NCI-H128 (cell line): ENCODE measurements around the gene RWDD4.
"Not testable (repeated sequence)": the region's sequence is repeated elsewhere in the genome, so short reads cannot be mapped to it uniquely, and the experiment has no call there.

Source experiments
- DNase-seq: peaks from one replicate; lab custom pipeline; 2025; ENCODE audit not compliant: unreplicated experiment; lab: John Stamatoyannopoulos, UW

The RWDD4 gene

DNA sequence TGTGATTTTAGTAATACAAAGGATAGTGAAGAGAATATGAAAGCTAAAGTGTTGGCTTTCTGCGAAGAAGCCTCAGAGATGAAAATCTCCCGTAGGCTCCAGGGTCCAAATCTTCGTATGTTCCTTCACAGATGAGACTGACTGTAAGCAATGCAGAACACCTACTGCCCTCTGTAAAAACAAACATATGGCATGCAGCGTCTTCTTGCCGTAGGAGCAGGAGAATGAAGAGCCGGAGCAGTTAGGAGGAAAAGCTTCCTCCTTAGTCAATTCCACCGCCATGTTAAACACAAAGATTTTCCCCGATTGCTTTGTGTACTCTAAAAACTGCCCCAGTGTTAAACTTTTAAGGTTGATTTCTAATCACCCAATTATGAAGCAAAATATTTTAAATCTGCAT lies 22.5 kb downstream of the RWDD4 start:
- no peak for DNase-seq

DNA sequence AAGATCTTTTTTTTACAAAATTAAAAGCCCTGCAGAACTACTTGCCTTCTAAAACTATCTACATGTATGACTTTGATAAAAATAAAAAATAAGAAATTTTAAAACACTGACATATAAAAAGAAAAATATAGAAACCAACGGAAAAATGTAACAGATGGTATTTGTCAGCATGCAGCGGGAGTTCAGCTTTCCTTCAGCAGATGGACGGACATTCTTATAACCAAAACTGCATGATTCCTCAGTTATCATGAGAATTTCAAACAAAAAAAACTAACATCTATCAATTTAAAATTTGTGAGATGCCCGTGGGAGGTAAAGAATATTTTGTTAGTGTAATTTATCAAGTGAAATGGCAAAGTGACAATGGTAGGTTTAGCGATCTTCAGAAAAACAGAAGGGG lies 23.2 kb downstream of the RWDD4 start:
- DNase-seq, result no peak

DNA sequence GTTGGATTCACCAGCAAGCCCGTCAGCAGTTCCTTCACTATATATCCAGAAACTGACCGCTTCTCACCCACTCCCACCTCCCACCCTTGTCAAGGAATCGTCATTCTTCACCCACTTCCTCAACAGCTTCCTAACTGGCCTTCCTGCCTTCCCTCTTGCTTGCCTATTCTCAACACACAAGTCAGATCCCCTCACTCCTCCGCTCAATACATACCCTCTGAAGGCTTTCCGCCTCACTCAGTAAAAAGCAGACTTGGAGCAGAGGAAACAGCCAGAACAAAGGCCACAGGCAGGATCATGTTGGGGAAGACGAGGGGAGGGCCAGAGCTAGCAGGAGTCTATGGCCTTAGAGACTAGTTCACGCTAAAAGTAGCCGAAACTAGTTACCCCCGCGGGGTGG lies 23.7 kb downstream of the RWDD4 start:
- DNase-seq, result no peak

DNA sequence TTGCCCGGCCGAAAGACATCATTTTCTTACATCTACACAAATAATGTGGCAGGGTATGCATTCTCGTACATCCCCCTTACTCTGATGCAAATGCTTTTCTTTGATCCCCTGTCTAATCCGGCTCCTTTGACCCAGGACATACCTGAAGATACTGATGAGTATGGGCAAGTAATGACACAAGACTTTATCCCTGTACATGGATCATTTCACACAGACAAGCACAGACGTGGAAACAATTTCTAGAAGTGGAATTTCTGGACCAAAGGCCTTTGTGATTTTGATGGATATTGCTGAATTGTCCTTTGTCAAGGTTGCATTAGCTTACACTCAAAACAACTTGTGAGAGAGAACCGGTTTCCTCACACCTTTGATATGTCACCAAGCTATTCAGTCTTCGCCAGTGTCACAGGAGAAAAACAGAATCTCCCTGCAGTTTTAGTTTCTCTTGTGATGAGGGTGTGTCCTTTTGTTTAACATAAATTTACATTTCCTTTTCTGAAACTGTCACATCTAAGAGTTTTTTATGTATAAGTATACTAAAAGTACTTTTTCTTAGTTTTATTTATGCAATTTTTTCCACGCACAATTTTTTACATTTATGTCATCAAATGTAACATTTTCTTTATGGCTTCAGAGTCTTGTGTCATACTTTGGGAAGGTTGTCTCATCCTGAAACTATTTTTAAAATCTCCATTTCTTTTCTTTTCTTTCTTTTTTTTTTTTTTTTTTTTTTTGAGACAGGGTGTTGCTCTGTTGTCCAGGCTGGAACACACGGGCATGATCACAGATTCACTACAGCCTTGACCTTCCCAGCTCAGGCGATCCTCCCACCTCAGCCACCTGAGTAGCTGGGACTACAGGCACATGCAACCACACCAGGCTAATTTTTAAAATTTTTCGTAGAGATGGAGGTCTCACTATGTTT lies 25.2 kb downstream of the RWDD4 start:
- no peak for DNase-seq

DNA sequence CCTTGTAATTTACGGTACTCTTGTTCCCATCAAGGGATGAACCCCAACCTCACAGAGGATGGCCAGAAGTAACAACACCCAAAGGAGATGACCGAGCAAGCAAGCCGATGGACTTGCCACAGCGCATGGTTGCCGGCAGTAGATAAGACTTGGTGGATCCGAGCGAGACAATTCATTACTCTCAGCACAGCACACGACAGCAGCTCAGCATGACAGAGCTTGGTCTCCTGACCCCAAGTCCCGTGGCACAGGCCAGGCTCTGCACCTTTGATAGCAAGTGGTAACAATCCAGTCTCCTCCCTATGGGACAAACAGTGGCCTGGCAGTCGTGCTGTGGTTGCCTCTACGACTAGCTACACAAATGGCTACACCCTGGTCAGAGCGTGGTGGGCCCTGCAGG lies 26.3 kb downstream of the RWDD4 start:
- DNase-seq, result no peak

DNA sequence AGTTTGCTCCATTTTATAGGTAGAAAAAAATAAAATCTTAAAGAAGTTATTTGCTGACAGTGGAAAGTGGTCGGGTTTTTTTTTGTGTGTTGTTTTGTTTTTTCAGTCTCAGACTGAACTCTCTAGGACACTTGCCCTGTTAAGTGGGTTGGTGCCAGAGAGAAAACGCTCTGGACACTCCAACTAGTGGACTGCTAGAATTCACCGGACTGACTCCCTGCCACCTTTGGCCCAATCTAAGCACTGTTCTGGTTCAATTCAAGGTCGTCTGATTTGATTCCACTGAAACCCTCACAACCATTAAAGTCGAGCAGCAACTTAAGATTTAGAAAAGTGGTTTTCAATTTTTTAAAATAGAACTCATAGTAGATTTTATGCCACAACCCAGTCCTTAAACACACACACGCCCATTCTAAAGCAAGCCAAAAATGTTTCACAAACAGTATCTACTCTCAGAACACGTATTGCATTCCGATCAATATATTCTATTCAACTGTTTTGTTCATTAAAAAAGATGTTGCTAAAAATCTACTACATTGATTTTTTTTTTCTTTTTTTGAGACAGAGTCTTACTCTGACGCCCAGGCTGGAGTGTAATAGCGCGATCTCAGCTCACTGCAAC lies 27.3 kb downstream of the RWDD4 start:
- no peak for DNase-seq

DNA sequence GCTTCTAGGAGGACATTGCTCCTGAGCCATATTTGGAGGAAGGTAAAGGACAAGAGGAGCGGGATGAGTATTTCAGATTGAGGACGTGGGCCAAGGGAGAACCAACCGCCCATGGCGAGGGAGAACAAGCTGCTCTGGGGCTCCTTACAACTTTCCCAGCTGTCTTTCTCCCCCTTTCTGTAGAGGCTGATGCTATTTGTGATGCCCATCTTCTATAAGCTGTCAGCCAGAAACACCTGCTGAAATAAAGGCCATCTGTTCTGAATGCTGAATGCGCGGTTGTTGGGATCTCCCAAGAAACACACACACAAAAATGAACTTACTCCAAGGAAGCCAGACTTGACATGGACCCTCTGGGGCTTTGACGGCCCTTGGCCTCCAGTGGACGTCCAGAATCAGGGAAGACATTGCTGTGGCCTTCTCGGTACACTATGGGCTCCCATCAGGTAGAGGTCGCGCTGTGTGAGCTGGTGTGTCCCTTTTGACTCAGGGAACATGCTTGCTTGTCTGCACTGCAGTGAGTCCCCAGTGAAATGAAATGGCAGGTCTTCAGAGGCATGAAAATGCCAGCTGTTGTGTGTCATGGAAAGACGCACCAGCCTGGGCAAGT lies 30.9 kb downstream of the RWDD4 start:
- DNase-seq, result no peak

DNA sequence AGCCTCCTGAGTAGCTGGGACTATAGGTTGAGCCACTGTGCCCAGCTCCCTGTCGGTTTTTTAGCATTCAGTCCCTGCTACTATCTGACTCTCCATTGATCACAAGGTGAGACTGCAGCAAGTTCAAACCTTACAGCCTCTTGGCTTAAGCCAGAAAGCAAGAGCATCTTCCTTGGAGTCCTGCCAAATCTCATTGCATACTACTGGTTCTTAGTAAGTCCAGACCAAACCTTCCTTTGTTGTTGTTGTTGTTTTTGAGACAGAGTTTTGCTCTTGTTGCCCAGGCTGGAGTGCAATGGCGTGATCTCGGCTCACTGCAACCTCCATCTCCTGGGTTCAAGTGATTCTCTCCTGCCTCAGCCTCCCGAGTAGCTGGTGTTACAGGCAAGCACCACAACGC lies 31.7 kb downstream of the RWDD4 start:
- DNase-seq, result not testable (repeated sequence)

DNA sequence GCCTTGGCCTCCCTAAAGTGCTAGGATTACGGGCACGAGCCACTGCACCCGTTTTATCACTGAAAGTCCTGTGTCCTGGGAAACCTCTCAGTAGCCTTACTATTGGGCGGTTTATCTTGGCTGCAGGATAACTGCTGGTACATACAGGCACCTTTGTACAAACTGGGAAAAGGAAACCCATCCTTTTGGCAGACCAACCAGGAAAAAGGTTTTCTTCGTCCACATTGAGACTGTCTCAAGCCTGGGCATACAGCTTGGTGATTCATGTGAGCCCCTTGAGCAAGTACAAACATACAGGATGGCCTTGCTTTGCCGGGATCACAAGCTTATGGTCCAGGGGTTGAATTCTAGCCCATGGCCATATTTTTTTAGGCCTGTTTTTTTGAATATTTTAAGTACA lies 32.8 kb downstream of the RWDD4 start:
- DNase-seq, result no peak

DNA sequence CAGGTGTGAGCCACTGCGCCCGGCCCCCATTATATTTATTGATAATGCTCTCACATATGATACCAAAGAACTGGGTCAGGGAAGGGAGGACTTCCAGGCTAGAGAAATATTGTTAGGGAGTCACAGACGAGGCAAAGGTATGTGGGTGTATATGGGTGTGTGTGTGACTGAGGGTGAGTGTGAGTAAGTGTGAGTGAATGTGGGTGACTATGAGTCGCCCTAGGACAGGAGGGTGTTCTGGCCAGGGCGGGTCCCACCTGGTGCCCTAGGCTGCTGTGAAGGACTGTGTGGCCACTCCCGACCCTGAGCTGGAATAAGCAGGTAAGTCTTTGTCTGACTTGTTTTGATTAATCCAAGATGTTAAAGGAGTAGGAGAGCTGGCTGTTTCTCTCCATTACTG lies 34.4 kb downstream of the RWDD4 start:
- no peak for DNase-seq

DNA sequence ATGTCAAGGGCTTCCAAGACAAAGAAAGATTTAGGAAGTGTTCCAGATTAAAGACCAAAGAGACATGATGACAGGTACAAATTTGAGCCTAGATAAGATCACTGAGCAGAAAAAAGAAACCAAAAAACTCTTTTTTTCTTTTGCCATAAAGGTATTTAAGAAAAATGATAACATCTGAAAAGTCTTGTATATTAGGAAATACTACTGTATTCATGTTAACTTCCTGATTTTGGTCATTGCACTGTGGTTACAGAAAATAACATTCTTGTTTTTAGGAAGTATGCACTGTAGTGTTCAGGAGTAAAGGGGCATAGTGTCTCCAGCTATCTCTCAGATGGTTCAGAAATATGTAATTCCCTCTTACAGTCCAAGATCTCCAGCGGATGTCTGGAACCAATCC lies 37.1 kb downstream of the RWDD4 start:
- no peak for DNase-seq

DNA sequence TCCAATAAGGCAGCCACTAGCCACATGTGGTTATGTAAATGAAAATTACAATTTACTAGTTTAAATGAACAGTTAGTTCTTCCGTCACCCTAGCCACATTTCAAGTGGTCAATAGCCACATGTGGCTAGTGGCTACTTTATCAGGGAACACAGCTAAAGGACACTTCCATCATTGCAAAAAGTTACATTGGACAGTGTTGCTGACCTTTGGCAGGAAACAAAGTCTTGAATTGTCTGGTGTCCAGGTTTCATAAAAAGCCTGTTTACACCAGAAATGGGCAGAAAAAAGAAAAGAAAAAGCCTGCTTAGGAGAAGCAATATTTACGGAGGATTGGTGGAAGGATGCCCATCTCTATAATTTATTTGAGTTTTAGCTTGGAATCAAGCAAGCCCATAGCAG lies 38.6 kb downstream of the RWDD4 start:
- no peak for DNase-seq

DNA sequence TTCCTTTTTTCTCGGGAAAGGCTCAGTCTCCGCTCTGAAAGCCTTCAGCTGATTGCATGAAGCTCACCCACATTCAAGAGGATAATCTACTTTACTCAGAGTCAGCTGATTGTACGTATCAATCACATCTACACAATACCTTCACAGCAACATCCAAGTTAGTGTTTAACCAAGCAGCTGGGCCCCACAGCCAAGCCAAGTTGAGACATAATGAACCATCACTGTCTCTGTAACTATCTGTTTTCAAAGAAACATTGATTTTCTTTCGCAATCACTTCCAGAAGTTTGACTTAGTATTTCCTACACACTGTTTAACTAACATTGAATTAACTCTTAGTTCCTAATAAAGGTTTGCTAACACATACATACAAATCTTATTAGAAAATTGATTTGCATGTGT lies 40.3 kb downstream of the RWDD4 start:
- DNase-seq, result no peak

DNA sequence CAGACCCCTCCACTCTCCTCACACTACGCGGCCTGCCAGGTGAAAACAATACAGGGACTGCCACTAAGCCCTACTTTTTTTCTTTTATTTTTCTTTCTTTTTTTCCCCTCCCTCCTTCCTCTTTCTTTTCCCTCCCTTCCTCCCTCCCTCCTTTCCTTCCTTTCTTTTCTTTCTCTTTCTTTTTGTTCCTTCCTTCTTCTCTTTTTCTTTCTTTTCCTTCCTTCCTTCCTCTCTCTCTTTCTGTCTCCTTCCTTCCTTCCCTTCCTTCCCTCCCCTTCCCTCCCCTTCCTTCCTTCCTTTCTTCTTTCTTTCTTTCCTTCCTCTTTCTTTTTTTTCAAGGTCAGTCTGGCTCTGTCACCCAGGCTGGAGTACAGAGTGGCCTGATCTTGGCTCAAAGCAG lies 41.9 kb downstream of the RWDD4 start:
- DNase-seq, result no peak

DNA sequence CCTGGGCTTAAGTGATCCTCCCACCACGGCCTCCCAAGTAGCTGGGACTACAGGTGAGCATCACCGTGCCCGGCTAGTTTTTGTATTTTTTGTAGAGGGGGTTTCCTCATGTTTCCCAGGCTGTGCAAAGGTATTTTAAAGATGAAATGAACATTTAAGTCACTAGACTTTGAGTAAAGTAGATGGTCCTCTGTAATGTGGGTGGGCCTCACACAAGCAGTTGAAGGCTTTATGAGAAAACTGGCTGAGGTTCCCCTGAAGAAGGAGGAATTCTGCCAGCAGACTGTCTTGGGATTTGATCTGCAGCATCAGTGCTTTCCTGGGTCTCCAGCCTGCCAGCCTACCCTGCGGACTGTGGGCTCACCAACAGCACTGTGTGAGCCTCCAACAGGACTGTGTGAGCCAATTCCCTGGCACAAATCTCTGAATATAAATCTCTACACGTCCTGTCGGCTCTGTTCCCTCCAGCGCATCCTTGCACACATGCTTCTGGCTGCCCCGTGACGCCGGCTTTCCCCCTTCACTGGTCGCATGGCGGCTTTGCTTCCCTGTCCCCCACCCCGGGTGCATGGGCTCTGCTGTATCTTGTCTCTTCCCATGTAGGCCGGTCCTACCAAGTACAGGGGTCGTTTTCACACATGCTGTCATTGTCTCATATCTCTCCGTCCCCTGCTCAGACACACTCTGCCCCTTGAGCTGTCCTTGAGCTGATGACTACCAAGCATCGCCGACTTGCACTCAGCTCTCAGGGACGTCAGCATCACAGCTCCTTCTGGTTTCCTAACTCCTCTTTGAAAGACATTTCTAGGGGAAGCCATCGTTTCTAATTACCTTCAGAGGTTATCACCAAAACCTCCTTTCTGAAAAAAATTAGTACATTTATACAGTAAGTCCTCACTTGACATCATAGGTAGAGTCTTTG lies 46.4 kb downstream of the RWDD4 start:
- DNase-seq, result no peak

DNA sequence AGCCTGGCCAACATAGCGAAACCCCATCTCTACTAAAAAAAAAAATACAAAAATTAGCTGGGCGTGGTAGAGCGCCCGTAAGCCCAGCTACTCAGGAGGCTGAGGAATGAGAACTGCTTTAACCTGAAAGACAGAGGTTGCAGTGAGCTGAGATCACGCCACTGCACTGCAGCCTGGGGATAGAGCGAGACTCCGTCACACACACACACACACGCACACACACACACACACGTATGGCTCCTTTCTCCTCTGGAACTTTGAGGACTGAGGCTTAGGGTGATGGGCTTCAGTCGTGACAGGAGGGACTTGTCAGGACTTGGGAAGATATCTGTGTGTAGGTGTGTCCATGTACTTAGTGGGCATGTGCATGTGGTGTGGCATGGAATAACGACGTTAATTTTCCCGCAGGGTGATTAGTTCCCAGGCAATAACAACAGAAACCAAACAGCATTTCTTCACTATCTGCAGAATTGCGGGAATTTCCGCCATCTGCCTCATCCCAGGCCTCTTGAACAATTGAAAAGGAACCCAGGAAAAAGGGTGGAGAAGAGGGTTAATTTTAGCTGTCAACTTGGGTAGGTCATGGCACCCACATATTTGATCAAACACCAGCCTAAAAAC lies 47.7 kb downstream of the RWDD4 start:
- DNase-seq, result no peak

DNA sequence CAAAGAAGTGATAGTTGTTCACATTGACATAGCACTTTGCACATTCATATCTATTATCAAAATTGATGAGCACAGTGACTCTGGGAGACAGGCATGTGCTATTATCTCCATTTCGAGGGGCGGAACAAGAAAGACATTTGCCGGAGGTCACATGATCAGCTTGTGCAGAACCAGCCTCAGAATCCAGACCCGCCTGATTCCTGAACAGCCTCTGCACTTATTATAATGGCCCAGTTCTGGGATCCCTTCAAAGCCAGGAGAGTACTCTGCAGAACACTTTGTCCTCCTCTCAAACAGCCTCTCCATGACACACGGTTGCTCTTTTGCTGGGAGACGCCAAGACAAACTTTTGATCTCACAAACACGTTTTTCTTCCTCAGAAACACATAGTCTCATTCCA lies 48.4 kb downstream of the RWDD4 start:
- DNase-seq, result no peak

DNA sequence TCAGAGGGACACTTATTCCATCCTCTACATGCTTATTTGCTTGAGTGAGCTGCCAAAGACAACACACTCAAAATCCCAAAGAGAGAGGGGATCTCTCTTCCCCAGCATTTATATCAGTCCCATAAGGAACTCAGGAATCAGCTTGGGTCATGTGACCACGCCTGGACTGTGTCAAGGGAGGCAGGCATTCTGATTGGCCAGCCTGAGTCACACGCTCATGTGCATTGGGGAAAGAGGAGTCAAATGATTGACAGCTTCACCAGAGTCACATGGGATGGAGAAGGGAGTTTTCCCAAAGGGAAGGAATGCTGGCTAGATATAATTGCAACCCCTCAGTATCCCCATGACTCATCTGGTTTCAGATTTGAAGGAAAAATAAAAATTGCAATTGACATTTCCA lies 49.0 kb downstream of the RWDD4 start:
- no peak for DNase-seq

DNA sequence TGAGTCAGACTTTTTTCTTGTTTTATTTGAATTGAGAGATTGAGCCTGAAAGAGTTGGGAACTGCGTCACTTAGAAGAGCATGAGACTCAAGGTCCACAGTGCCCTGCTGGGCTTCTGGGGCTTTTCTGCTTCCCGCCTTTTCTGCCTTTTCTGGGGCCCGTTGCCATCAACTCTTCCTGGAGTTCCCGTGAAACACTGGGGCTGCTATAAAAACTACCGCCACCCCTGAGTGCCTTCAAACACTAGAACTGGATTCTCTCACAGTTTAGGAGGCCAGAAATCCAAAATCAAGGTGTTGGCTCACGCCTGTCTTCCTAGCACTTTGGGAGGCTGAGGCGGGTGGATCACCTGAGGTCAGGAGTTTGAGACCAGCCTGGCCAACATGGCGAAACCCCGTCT lies 49.8 kb downstream of the RWDD4 start:
- no peak for DNase-seq

DNA sequence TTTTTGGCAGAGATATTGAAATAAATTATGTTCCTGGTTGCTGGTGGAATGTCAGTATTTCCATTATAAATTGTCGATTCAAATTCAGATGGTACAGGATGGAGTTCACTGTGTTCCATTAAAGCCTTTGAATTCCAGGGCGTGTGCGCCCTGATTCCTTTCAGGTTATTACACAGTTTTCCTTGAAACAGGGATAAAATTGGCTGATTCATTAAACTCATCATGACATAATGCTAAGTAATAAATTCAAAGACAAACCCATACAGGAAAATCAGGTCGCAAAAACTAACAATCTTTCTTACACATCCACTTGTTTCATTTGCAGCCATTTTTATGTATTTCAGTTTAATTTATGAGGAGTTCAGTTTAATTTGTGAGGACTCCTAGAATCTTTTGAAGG lies 51.1 kb downstream of the RWDD4 start:
- DNase-seq, result no peak

DNA sequence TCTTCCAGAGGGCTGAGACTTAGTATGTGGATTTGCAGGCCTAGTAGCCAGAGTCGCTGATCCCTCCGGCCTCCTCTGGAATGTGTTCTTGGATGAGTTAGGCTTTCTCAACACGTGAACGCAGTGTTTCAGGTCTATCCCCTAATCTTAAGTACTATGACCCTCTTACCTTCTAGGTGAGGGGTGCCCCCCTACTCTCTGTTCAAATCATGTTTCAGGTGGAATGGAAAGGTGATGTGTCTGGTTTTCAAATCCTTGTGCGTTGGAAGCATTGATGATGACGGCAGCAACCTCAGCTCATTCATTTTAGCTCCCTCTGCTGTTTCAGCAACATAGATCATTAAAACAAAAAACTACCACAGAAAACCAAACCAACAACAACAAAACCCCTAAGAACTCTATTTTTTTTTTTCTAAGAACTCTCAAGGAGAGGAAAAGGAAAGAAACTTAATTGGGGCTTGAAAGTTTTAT lies 56.4 kb downstream of the RWDD4 start:
- DNase-seq, result no peak
